HepG2 (cell line): Measurements from ENCODE around the gene ZNF558. TPM values are rescaled to one million over a fixed set of nuclear protein-coding genes. Genes with fewer than 3 reads are reported as not detected.

ENCODE experiments used
- ATF7 ChIP-seq, 2 experiments: fragments of 450-650 bp in 1 of 2; sonication (generic) in 1 of 2; formaldehyde crosslinking in 1 of 2; IDR thresholded peaks; 2 replicates each; pipeline versions ENCODE4 v1.4.0 to v1.6.1; 2016 to 2020; ENCODE audit warnings: antibody characterized with exemption in 1 of 2, mild to moderate bottlenecking in 1 of 2, missing genetic modification reagents in 1 of 2
- DBP ChIP-seq: sonication (generic); formaldehyde crosslinking; IDR thresholded peaks from 2 replicates; pipeline ENCODE4 v1.4.0; 2020; ENCODE audit warnings: missing genetic modification reagents; ENCODE audit errors: not compliant biosample characterization
- FLYWCH1 ChIP-seq: sonication (generic); formaldehyde crosslinking; IDR thresholded peaks from 2 replicates; pipeline ENCODE4 v1.8.1; 2023; ENCODE audit warnings: mild to moderate bottlenecking, missing genetic modification reagents
- IKZF5 ChIP-seq: IDR thresholded peaks from 2 replicates; pipeline ENCODE4 v1.6.1; 2018; ENCODE audit warnings: missing genetic modification reagents, mild to moderate bottlenecking, missing compliant biosample characterization
- LCORL ChIP-seq, 2 experiments: fragments of 450-650 bp in 1 of 2; sonication (generic) in 1 of 2; formaldehyde crosslinking in 1 of 2; IDR thresholded peaks; 2 replicates each; pipeline versions ENCODE4 v1.5.0 to v1.6.1; 2017 to 2020; ENCODE audit warnings: antibody characterized with exemption in 1 of 2, missing genetic modification reagents in 1 of 2
- MAFF ChIP-seq: IDR thresholded peaks from 2 replicates; pipeline ENCODE4 v1.6.1; 2011; ENCODE audit warnings: low read depth, low read length, improper control_type of control experiment
- NBN ChIP-seq: fragments of 450-650 bp; conservative IDR thresholded peaks from 2 replicates; pipeline ENCODE4 v1.6.1; 2017
- PATZ1 ChIP-seq: sonication (generic); formaldehyde crosslinking; IDR thresholded peaks from 2 replicates; pipeline ENCODE4 v1.4.0; 2020; ENCODE audit warnings: missing genetic modification reagents
- SALL1 ChIP-seq: sonication (generic); formaldehyde crosslinking; IDR thresholded peaks from 2 replicates; pipeline ENCODE4 v1.8.0; 2022; ENCODE audit warnings: mild to moderate bottlenecking, missing genetic modification reagents
- SNAPC5 ChIP-seq: sonication (generic); formaldehyde crosslinking; IDR thresholded peaks from 2 replicates; pipeline ENCODE4 v1.8.1; 2023; ENCODE audit warnings: mild to moderate bottlenecking, missing genetic modification reagents, borderline replicate concordance
- SNRNP70 ChIP-seq: fragments of 200-400 bp; formaldehyde crosslinking; IDR thresholded peaks from 2 replicates; pipeline ENCODE4 v1.6.1; 2017; ENCODE audit warnings: mild to moderate bottlenecking, low read depth, low read length, moderate library complexity
- TSC22D2 ChIP-seq: sonication (generic); formaldehyde crosslinking; IDR thresholded peaks from 2 replicates; pipeline ENCODE4 v1.5.1; 2020; ENCODE audit warnings: missing genetic modification reagents, mild to moderate bottlenecking, borderline replicate concordance
- U2AF1 ChIP-seq: fragments of 200-400 bp; formaldehyde crosslinking; optimal IDR thresholded peaks from 2 replicates; pipeline ENCODE3; 2017; ENCODE audit warnings: mild to moderate bottlenecking, low read depth, low read length
- ZBTB38 ChIP-seq: sonication (generic); formaldehyde crosslinking; IDR thresholded peaks from 2 replicates; pipeline ENCODE4 v1.5.1; 2020; ENCODE audit warnings: mild to moderate bottlenecking, missing genetic modification reagents
- ZFP41 ChIP-seq: sonication (generic); formaldehyde crosslinking; IDR thresholded peaks from 2 replicates; pipeline ENCODE4 v1.4.0; 2020; ENCODE audit warnings: mild to moderate bottlenecking, missing genetic modification reagents, borderline replicate concordance
- ZGPAT ChIP-seq: IDR thresholded peaks from 2 replicates; pipeline ENCODE4 v1.6.1; 2016; ENCODE audit warnings: mild to moderate bottlenecking
- ZNF138 ChIP-seq: sonication (generic); formaldehyde crosslinking; IDR thresholded peaks from 2 replicates; pipeline ENCODE4 v1.5.0; 2020; ENCODE audit warnings: mild to moderate bottlenecking, low read depth, missing genetic modification reagents
- ZNF17 ChIP-seq: sonication (generic); formaldehyde crosslinking; IDR thresholded peaks from 2 replicates; pipeline ENCODE4 v1.5.0; 2020; ENCODE audit warnings: mild to moderate bottlenecking, missing genetic modification reagents
- ZNF296 ChIP-seq: sonication (generic); formaldehyde crosslinking; conservative IDR thresholded peaks from 2 replicates; pipeline ENCODE4 v1.5.0; 2020; ENCODE audit warnings: mild to moderate bottlenecking, missing genetic modification reagents
- ZNF362 ChIP-seq: sonication (generic); formaldehyde crosslinking; IDR thresholded peaks from 2 replicates; pipeline ENCODE4 v1.4.0; 2020; ENCODE audit warnings: missing genetic modification reagents, mild to moderate bottlenecking, borderline replicate concordance
- ZNF530 ChIP-seq: sonication (generic); formaldehyde crosslinking; IDR thresholded peaks from 2 replicates; pipeline ENCODE4 v1.5.0; 2020; ENCODE audit warnings: low read depth, mild to moderate bottlenecking, missing genetic modification reagents
- ZNF562 ChIP-seq: sonication (generic); formaldehyde crosslinking; IDR thresholded peaks from 2 replicates; pipeline ENCODE4 v1.8.0; 2022; ENCODE audit warnings: missing genetic modification reagents, borderline replicate concordance
- polyA plus RNA-seq, 8 experiments: library from polyadenylated mRNA; depleted of rRNA in 3 of 8; stranded (reverse) in 7 of 8; unstranded in 1 of 8; fragments of >200 nt; fragmentation: Illumina TruSeq in 4 of 8; extraction: Trizol in 4 of 8; gene quantifications; 2 replicates each; pipeline versions ENCODE4 v1.2.1 to v1.2.3, GENCODE V29; 2011 to 2016; ENCODE audit warnings: low read depth in 4 of 8, missing spikeins in 1 of 8, mixed read lengths in 1 of 8; ENCODE audit not compliant: insufficient read depth in 1 of 8
- total RNA-seq, 5 experiments: library from RNA; depleted of rRNA; stranded (reverse); fragments of >200 nt; fragmentation: Illumina TruSeq; extraction: Trizol; gene quantifications; 2 replicates each; pipeline ENCODE4 v1.2.3, GENCODE V29; 2016; ENCODE audit warnings: low read depth in 1 of 5

Gene ZNF558
- total and polyA plus RNA-seq, 2 of the 13 experiments (the other 11 are each of a cell fraction or from before 2014, with no cell fraction given), result 9.5 to 10.8 TPM

- peak; percentile 66 for TF ChIP-seq PATZ1 (CRISPR knock-in tag)
- no peak for TF ChIP-seq SNRNP70
- no peak for TF ChIP-seq SNAPC5 (CRISPR knock-in tag)
- TF ChIP-seq ZNF530 (CRISPR knock-in tag), result no peak
- TF ChIP-seq IKZF5 (CRISPR knock-in tag), result no peak
- no peak for TF ChIP-seq ZNF562 (CRISPR knock-in tag)
- TF ChIP-seq ZNF17 (CRISPR knock-in tag), result no peak
- TF ChIP-seq ZNF296 (CRISPR knock-in tag), result no peak
- no peak for TF ChIP-seq MAFF
- TF ChIP-seq DBP (CRISPR knock-in tag), result no peak
- no peak for TF ChIP-seq TSC22D2 (CRISPR knock-in tag)
- TF ChIP-seq ZNF362 (CRISPR knock-in tag), result no peak
- peak; percentile 39; the same call in 1 of the 2 replicates for TF ChIP-seq ZGPAT (CRISPR knock-in tag)
- 0 out of 2 replicates have a peak, but pooled peaks have one; percentile 45 for TF ChIP-seq SALL1 (CRISPR knock-in tag)
- no peak for TF ChIP-seq ZNF138 (CRISPR knock-in tag)
- TF ChIP-seq LCORL (IDR thresholded peaks at IDR 0.05), result no peak
- no peak for TF ChIP-seq LCORL (CRISPR knock-in tag; IDR thresholded peaks at IDR 0.05)
- TF ChIP-seq FLYWCH1 (CRISPR knock-in tag), result no peak
- TF ChIP-seq U2AF1, result no peak
- TF ChIP-seq ZFP41, result no peak
- no peak for TF ChIP-seq ATF7 (IDR thresholded peaks at IDR 0.05)
- TF ChIP-seq ATF7 (CRISPR knock-in tag; IDR thresholded peaks at IDR 0.05), result no peak
- no peak for TF ChIP-seq NBN
- no peak for TF ChIP-seq ZBTB38
Observed at GRCh38 chr19:8832132-8833021, at the start of gene ZNF558, which contains the start of gene MBD3L1 (continued).
